SIG-M5 treated with dmso at 0.1 percent for 504 hours (cell line): ENCODE data around the gene MINPP1.
"Not testable (repeated sequence)": the region's sequence is repeated elsewhere in the genome, so short reads cannot be mapped to it uniquely, and the experiment has no call there.

Experiments
- DNase-seq: peaks from one replicate; lab custom pipeline; 2025; ENCODE audit not compliant: unreplicated experiment; lab: John Stamatoyannopoulos, UW

MINPP1 gene

GRCh38 chr10:87560495-87561129, 55.9 kb downstream of the MINPP1 start:
- DNase-seq, result no peak

DNA sequence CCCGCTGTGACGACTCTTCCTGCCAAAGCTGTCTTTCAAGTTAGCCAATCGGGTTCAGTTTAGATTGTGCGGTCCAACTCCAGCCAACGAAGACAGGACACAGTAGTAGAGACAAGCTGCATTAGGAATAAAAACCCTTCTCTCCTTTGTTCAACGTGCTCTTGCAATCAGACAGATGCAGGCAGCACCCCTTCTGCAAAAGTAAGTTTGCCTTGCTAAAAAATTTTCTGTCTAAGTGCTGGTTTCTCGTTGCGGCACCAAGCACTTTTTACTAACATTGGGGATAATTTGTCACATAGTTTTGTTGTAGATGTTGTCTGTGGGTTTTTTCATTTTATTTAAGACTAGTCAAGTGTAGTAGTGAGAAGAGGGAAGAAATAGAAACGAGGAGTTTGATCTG, 58.1 kb downstream of the MINPP1 start:
- DNase-seq, result no peak

- DNase-seq, result no peak
Observed at GRCh38 chr10:87565010-87565409, 60.3 kb downstream of the MINPP1 start.

- no peak for DNase-seq
Observed at GRCh38 chr10:87575851-87576250, 71.2 kb downstream of the MINPP1 start.

- DNase-seq, result no peak
Observed at GRCh38 chr10:87578160-87578841, 73.6 kb downstream of the MINPP1 start.

DNA sequence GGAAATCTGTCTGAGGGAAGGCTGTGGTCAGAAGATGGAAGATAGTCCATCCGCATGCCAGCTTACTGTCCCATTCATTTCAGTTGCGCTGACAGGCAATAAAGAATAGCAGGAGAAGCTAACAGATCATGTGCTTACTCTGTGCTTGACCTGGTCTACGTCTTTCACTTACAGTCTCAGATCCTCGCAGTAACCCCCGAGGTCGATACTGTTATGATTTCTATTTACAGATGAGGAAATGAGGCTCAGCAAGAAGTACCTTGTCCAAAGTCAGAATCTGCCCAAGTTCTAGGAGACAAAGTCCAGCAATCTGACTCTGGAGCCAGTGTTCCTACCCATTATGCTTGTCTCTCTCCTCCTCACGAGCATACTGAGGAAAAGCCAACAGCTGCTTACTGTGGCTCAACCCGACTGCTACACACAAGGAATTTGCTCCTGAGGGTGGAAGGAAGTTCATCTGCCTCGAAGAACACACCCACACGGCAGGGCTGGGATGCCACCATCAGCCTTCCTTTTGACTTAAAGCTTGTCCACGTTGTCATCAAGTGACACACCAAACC, 74.2 kb downstream of the MINPP1 start:
- DNase-seq, result no peak

DNA sequence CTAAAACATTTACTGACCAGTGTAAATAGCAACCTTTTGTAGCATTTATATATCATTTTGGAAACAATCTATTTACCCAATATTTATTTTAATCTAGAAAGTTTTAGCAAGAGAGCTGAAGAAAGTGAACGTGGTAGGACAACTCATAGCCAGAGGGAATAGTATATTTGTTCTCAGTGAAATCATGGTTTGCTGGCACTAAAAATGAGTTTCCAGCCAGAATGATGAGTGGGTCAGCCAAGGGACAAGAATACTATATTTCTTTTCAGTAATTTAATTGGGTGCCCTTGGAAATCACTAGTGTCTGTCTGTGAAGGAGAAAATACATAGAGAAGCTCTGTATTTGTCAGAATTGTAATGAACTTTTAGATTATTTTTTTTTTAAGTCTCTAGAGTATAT, 74.9 kb downstream of the MINPP1 start:
- no peak for DNase-seq

DNA sequence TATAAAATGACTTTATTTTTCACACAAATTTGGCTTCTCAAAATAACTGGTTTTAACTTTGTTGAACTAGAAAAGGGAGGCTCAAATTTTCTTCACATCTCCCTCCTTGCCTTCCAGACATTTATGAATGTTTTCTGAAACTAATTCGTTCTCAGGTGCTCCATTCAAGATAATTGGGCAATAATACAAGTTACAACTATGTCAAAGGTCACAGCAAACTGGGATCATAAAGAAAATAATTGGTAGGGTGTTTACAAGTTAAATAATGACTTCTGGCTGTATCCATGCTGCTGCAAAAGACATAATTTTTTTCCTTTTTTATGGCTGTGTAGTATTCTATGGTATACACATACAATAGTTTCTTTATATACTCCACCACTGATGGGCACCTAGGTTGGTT, 75.3 kb downstream of the MINPP1 start:
- no peak for DNase-seq

DNA sequence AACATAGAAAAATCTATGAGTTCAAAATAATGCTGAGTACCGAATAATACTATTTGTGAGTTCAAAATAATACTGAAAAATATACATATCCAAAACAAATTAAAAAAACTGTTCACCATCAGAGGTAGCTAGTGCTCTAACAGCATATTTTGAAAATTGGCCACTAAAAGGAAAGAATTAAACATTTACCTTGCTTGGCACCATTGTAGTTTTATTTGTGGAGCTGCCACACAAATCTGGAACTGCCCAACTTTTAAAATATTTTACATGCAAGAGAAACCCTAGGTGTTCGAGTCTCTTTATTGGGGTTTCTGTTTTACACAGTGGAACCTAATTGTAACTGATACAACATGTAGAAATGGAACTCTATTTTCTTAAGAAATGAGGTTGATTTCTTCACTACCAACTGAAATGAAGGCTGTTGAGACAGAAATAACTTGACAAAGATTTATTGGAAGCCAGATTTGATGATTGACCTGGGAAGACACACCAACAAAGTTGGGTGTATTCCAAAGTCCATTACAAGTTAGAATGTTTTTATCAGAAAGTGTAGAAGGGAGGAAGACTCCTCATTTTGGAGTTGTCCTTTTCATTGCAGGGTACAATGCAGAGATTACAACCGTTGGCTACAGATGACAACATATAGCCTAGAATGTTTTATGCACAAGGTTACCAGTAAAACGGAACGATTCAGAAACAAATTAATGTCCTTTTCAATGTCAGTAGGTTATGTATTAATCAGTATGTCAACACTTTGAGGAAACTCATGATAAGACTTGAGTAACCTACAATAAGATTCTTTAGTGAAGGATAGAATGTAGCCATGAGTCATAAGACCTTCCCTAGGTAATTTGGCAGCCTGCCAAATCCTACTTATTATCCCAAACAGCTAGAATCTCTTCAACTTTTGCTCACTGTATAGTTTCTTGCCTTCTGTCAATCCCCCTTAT, 81.1 kb downstream of the MINPP1 start:
- DNase-seq, result peak; percentile 20

GRCh38 chr10:87589645-87590051, 85.0 kb downstream of the MINPP1 start:
- no peak for DNase-seq

DNA sequence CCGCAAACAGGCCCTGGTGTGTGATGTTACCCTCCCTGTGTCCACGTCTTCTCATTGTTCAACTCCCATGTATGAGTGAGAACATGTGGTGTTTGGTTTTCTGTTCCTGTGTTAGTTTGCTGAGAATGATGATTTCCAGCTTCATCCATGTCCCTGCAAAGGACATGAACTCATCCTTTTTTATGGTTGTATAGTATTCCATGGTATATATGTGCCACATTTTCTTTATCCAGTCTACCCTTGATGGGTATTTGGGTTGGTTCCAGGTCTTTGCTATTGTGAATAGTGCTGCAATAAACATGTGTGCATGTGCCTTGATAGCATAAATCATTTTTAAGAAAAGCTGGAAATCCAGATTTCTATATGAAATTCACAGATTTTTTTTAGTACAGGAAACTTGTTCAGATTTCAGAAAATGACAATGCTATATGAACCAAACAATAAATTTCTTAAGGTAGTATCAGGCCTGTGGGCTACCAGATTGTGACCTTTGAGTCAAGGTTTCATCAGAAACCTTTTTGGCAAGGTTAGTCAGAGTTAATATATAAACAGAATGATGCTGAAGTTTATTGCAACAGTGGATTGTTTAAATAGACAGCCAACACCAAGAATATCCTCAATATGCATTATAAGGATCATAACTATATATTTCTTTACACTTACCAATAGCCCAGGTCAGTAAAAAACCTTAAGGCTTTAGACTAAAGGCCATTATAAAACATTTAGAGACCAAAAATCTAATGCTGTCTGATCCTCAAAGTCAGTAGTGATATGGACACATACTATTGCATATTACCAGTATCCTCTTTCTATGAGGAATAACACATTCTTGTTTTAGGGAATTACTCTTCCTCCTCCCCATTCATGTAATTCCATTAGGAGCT, 86.3 kb downstream of the MINPP1 start:
- DNase-seq, result no peak

DNA sequence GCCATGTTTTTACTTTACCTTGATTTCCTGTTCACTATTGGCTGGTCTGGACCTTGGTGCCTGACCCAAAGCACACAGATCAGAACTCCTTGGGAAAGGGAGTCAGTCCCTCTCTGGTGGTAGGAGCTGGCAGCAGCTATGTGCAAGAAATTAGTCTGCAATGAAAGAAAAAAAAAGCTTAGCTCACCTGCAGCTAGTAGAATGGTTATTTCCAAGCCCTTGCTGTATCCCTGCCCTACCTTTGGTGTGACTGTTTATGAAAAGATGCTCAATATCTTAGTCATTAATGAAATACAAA, 86.8 kb downstream of the MINPP1 start:
- DNase-seq, result no peak

- DNase-seq, result not testable (repeated sequence)
Observed at GRCh38 chr10:87592920-87593319, 88.2 kb downstream of the MINPP1 start.

- no peak for DNase-seq
Observed at GRCh38 chr10:87593702-87594101, 89.0 kb downstream of the MINPP1 start.

GRCh38 chr10:87594181-87594580, 89.5 kb downstream of the MINPP1 start:
- DNase-seq, result peak; percentile 4

GRCh38 chr10:87594864-87595263, 90.2 kb downstream of the MINPP1 start:
- no peak for DNase-seq

GRCh38 chr10:87596351-87596750, 91.7 kb downstream of the MINPP1 start:
- DNase-seq, result peak; percentile 13

DNA sequence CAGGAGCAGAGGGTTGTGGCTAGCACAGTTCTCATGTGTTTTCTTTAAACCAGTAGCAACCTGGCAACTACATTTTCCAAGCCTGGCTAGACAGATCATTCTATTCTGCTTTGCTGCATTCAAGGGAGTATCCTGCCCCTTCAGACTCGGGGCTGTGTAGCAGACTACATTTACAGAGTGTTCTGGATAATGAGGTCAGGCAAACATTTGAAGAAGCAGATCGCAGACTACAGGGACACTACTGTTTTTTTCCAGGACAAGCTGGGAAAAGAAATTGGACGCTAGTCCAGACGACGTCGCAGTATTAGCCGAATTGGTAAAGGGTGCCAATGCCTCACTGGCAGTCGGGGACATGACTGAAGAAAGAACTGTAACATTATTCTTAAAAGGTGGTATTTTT, 94.0 kb downstream of the MINPP1 start:
- no peak for DNase-seq

GRCh38 chr10:87600581-87600980, 95.9 kb downstream of the MINPP1 start:
- no peak for DNase-seq
